Measurements from ENCODE around the gene KCNQ1OT1.

Gene KCNQ1OT1

DNA sequence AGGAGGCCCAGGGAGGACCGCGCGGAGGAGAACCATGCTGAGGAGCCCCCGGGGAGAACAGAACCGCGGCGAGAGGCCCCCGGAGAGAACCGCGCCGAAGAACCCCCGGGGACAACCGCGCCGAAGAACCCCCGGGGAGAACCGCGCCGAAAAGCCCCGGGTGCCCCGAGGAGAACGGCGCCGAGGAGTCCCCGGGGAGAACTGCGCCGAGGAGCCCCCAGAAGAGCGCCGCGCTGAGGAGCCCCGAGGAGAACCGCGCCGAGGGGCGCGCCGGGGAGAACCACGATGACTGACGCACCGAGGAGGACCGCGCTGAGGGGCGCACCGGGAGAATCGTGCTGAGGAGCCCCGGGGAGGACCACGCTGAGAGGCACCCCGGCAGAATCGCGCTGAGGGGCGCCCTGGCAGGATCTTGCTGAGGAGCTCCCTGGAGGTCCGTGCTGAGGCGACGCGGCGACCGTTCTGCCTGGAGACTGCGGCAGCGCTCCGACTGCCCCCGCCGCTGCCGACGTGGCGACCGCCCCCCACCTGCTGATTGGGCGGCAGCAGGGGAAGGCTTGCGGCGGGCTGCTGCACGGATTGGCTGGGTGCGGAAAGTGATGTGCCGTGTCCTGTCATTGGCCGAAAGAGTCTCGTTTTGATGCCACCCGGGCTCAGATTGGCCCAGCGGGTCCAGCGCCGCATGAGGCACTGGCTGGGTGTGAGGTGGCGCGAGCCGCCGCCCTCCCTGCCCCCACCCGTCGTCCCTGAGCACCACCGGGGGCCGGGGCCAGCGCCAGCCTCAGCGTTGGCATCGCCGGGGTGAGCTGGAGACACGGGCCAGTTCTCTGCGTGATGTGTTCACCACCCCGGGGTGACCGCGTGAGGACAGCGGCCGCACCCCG is at the start of gene KCNQ1OT1:
KCNQ1OT1 (minus strand) TSS at position 464 of the 884 bp plus-strand sequence.
- DNase-seq, result peak; percentile 43

GRCh38 chr11:2748814-2749554 is 49.2 kb upstream of the KCNQ1OT1 start:
- no peak for DNase-seq

- DNase-seq, result no peak
Measured at GRCh38 chr11:2748061-2748813, 48.4 kb upstream of the KCNQ1OT1 start.

- no peak for DNase-seq
Measured at GRCh38 chr11:2747248-2748027, 47.6 kb upstream of the KCNQ1OT1 start.

DNA sequence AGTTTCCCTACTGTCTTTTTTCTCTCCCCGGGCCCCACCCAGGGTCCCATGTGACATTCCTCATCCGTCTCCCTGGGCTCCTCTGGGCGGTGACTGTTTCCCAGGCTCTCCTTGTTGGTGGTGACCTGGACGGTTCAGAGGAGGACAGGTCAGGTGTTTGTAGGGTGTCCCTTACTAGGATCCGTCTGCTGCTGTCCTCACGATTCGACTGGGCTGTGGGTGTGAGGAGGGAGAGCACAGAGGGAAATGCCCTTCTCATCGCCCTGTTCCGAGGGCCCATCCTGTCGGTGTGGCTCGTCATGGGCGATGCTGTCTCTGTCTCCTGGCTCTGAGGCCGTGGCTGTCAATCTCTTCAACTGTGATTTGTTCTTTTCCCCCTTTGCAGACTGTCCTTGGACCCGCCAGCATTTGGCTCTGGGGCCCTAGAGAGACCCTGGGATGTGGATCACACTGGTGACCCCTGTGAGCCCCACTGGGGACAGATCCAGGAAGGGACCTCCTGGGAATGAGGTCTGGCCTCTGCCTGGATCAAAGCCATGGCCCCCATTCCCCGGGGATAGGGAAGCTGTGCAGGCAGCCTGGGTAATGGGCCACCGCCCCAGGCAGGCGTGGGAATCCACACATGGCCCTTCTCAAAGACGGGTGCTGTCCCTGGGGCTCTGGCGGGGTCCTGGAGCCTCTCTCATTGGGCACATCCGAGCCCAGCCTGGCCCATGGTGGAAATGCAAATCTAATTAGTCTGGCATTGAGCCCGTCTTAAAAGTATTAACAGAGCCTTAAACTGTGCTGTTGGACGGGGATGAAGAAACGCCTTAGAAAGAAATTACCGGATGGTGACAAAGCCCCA is 46.8 kb upstream of the KCNQ1OT1 start:
- DNase-seq, result no peak

DNA sequence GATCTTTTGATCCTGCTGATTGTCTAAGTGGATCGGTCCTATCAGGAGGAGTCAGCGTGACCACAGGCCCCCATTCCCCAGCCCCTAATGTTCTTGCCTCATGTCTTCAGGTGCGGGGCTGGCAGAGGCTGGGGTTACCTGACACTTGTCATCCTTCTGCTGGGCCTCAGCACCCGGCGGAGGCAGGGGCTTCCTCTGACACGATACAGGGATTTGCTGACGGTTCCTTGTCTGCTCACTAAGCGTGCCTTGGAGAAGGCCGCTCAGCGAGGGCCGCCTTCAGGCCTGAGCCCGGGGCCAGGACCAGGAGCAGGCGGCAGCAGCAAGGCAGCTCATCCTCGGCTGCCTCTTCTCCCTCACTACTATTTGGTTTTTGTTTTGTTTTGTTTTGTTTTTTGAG is 45.7 kb upstream of the KCNQ1OT1 start:
- DNase-seq, result no peak

GRCh38 chr11:2744166-2744565 is 44.4 kb upstream of the KCNQ1OT1 start:
- DNase-seq, result no peak

- no peak for DNase-seq
Measured at GRCh38 chr11:2743427-2744110, 43.8 kb upstream of the KCNQ1OT1 start.

- no peak for DNase-seq
Measured at GRCh38 chr11:2742611-2743426, 43.0 kb upstream of the KCNQ1OT1 start.

- no peak for DNase-seq
Measured at GRCh38 chr11:2742201-2742600, 42.4 kb upstream of the KCNQ1OT1 start.

DNA sequence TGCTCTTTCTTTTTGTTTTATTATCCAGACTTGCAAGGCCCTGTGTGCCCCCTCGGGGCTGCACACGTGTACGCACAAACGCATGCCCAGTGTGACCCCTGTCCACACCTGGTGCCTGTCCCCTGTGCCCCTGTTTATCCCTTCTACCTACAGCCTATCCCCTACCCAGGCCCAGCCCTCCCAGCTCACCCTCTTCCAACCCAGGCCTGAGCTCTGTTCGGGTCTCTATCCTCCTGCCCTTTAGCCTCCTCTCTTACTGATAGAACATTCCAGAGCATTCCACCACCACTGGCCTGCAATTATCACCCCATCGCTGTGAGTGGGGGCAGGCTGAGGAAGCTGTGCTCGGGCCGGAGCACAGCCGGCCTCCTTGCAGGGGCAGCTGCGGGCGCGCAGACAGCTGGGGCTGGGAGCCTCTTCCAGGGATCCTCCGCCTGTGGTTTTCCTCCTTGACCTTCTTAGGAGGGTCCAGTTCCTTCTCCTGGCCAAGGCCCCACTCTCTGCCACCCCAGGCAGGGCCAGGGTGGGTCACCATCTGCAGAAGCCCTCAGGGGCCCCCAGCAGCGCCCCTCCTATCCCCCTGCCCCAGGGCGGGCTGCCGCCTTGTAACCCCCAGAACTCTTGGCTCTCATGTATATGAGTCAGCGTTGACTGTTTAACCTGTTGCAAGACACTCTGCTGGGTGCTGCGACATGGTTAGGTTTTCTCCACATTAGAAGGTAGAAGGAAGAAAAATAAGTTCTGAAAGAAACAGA is 41.8 kb upstream of the KCNQ1OT1 start:
- peak; percentile 15 for DNase-seq

DNA sequence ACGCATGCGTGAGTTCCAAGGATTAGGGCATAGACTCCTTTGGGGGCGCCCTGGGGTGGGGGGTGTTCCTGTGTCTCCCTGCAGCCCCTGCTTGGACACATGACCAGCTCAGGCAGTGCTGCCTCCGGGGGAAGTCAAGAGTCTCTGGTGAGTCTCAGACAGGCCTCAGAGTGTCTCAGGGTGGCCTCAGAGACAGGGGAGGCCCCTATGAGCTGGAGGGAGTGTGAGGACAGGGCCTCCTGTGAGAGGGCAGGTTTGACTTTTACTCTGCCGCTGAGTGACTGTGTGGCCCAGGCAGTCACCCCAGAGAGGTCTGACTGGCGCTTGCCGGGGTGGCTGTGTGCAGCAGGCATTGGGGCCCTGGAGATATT is 41.2 kb upstream of the KCNQ1OT1 start:
- DNase-seq, result no peak

- no peak for DNase-seq
Measured at GRCh38 chr11:2740275-2740940, 40.6 kb upstream of the KCNQ1OT1 start.

- DNase-seq, result no peak
Measured at GRCh38 chr11:2739531-2740274, 39.9 kb upstream of the KCNQ1OT1 start.

DNA sequence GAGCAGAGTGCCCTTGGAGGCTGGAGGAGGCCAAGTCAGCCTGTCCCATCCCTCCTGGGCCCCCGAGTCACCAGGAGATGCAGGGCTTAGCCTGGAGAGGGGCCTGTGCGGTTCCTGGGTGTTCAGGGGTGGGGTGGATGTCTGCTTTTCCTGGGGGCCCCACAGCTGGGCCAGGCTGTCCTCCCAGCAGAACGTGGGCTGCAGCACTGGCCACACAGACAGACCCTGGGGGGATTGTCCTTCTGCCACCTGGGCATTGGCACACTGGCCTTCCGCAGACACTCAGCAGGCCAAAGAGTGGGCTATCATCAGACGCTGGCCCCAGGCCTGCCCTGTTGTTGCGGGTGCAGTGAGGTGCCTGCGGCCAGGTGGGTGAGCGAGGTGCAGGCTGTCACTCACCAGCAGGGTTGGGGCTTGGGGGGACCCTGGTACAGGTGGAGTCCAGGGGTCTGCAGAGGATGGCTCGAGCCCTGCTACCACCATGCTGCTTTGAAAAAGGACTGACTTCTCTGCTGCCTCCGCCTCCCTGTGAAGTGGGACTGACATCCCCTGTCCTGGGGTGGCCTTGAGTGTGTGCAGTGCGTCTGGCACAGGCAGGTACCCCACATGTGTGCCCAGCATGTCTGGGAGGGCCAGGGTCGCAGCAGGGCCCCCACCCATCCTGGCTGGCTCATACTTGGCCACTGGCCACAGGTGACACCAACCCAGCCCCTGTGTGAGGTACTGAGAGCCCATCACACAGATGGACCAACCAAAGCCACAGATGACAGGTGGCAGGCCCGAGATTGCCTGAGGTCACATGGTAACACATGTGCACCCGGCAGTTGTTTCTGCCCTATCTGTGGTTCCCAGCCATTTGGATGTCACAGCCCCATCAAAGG is 39.0 kb upstream of the KCNQ1OT1 start:
- no peak for DNase-seq

DNA sequence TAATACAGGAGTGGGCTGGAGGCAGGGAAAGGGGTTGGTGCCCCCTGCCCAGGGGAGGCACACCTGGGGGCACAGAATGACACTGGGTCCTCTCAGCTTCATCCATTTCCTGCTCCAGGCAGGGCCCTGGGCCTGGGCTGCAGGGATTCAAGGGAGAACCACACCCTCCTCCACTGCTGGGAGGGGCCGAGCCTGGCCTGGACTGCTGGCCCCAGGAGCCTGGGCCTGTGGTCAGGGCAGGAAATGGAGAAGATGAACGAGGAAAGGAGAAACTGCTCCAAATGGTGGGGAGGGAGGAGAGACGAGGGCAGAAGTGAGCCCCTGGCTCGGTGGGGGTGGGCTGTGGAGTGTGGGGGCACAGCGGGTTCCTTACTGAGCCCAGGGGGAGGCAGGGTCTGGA is 38.1 kb upstream of the KCNQ1OT1 start:
- no peak for DNase-seq

DNA sequence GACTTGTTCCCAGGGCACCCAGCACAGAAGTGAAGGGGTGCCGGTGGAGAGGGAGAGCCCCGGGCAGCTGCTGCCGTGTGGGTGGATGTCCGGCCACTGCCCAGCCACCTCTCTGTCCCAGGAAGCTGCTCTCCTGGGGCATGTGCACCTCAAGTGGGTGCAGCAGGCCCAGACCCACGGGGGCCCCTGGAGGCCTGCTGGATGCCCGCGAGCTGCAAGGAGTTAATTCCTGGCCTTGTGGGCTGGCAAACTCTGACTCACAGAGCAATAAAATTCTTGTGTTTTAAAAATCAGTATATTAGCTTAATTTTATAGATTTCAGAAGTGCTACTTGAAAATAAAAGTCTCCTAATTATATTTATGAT is 37.4 kb upstream of the KCNQ1OT1 start:
- DNase-seq, result no peak
